ENCODE measurements around the gene GRK6.

Gene GRK6

DNA sequence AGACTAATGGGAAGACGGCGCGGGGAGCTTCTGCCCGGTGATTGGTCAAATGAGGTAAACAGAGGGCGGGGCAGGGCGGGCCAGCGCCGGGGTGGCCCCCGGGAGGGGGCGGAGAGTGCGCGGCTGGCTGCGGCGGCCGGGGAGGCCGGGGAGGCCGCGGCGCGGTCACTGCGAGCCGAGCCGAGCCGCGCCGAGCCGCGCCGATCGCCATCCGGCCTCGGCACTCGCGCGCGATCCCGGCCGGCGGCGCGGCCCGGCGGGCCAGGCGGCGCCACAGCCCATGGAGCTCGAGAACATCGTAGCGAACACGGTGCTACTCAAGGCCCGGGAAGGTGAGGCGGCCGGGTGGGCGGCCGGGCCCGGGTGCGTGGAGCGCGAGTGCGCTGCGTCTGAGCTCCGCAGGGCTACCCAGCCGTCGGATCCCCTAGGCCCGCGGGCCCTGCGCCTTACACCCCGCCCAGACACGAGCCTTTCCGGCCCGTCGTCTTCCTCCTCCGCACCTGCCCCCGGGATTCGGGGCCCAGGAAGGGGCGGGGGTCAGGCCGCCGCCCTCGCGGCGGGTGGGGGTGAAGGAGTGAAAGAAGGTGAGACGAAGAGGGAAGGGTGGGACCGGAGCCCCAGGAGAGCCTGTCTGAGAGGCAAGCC is at the start of gene GRK6:
Gene GRK6, plus strand, starts transcription at position 111 of the 645 bp plus-strand sequence. Its CDS starts 170 bp downstream, at position 281.
- Histone ChIP-seq H2AFZ (ENCODE audit: low read length) (peak within 1 kb of the TSS; percentile 69), H3F3A (ENCODE audit: insufficient read depth, low read length) (peaks cover 51% of the 10 kb centered on the region), H3K27me3 (replicated peaks; ENCODE audit: insufficient read depth, low read length) (no peaks in the 10 kb centered on the region), H3K4me1 (ENCODE audit: low read length) (peaks cover 46% of the 10 kb centered on the region), H3K4me2 (ENCODE audit: low read depth, low read length) (peak within 1 kb of the TSS; percentile 100), H4K20me1 (ENCODE audit: insufficient read depth, low read length) (no peaks in the 10 kb centered on the region), H3K79me2 (ENCODE audit: low read length) (peaks cover 47% of the 10 kb centered on the region), H3K9ac (ENCODE audit: low read length) (peak within 1 kb of the TSS; percentile 99), H3K9me3 (replicated peaks; ENCODE audit: insufficient read depth, low read length) (no peaks in the 10 kb centered on the region), H3K27ac (ENCODE audit: low read length) (peak within 1 kb of the TSS; percentile 98), H3K9me2 (replicated peaks; ENCODE audit: insufficient read depth, low read length) (no peaks in the 10 kb centered on the region), H3K4me3 (ENCODE audit: low read length) (peak within 1 kb of the TSS; percentile 98), H3K36me3 (replicated peaks; ENCODE audit: insufficient read depth, low read length) (0 out of 2 replicates have a peak, but pooled peaks cover 4% of the 10 kb centered on the region)
- DNase-seq: peak; percentile 66
- no peak for TF ChIP-seq EZH2 (optimal IDR thresholded peaks at IDR 0.05; ENCODE audit: low read depth, low read length)
- TF ChIP-seq, protein P1, sequence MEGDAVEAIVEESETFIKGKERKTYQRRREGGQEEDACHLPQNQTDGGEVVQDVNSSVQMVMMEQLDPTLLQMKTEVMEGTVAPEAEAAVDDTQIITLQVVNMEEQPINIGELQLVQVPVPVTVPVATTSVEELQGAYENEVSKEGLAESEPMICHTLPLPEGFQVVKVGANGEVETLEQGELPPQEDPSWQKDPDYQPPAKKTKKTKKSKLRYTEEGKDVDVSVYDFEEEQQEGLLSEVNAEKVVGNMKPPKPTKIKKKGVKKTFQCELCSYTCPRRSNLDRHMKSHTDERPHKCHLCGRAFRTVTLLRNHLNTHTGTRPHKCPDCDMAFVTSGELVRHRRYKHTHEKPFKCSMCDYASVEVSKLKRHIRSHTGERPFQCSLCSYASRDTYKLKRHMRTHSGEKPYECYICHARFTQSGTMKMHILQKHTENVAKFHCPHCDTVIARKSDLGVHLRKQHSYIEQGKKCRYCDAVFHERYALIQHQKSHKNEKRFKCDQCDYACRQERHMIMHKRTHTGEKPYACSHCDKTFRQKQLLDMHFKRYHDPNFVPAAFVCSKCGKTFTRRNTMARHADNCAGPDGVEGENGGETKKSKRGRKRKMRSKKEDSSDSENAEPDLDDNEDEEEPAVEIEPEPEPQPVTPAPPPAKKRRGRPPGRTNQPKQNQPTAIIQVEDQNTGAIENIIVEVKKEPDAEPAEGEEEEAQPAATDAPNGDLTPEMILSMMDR (IDR thresholded peaks at IDR 0.05; ENCODE audit: low read length): no peak
- no peak for TF ChIP-seq EZH2phosphoT487 (IDR thresholded peaks at IDR 0.05; ENCODE audit: low read length)

DNA sequence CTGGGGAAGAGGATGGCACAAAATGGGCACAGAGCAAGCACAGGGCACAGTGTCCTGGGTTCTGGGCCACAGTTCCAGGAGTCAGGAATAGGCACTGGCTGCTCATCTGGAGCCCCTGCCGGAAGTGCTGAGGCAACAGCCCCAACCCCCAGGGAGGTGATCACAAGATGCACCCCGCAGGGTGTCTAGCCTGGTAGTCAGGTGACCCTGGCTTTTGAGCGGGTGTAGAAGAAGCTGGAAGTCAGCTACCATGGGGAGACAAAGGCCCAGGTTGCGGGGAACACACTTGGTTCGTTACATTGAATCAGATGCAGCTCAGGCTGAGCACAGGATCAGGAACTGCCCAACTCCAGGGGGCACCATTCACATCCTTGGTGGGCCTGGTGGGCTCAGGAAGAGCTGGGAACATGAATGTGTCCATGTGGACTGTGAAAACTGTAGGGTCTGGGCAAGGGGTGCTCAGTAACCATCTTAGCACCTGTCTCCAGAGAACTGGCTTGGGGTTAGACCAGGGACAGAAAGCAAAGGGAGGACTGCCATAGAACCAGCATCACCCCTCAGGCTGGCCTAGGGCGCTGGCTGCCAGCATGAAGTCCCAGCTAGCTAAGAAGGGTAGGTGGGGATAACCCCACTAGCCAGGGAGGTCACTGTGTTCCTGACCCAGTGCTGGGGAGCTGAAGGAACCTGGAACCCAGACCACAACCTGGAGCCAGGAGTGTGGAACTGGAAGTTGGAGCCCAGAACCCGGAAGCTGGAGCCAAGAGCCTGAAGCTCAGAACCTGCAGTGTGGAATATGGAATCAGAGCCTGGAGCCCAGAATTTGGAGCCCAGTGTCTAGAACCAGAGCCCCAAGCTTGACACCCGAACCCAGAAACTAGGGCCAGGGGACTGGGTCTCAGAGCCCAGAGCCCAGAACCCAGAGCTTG is 48.4 kb upstream of the GRK6 start:
- TF ChIP-seq EZH2phosphoT487 (IDR thresholded peaks at IDR 0.05; ENCODE audit: low read length) (no peak), EZH2 (optimal IDR thresholded peaks at IDR 0.05; ENCODE audit: low read depth, low read length) (no peak)
- TF ChIP-seq, protein P1 (IDR thresholded peaks at IDR 0.05; ENCODE audit: low read length): no peak
- Histone ChIP-seq H2AFZ (ENCODE audit: low read length) (no peak overlapping the region), H3K4me2 (ENCODE audit: low read depth, low read length) (no peak overlapping the region), H4K20me1 (ENCODE audit: insufficient read depth, low read length) (no peaks in the 10 kb centered on the region), H3F3A (ENCODE audit: insufficient read depth, low read length) (no peaks in the 10 kb centered on the region), H3K9me2 (replicated peaks; ENCODE audit: insufficient read depth, low read length) (no peaks in the 10 kb centered on the region), H3K4me3 (ENCODE audit: low read length) (no peak overlapping the region), H3K9me3 (replicated peaks; ENCODE audit: insufficient read depth, low read length) (no peaks in the 10 kb centered on the region), H3K27ac (ENCODE audit: low read length) (no peak overlapping the region), H3K9ac (ENCODE audit: low read length) (no peak overlapping the region), H3K79me2 (ENCODE audit: low read length) (no peaks in the 10 kb centered on the region), H3K36me3 (replicated peaks; ENCODE audit: insufficient read depth, low read length) (no peaks in the 10 kb centered on the region), H3K4me1 (ENCODE audit: low read length) (no peaks in the 10 kb centered on the region), H3K27me3 (replicated peaks; ENCODE audit: insufficient read depth, low read length) (0 out of 2 replicates have a peak, but pooled peaks cover 1% of the 10 kb centered on the region)
- no peak for DNase-seq

DNA sequence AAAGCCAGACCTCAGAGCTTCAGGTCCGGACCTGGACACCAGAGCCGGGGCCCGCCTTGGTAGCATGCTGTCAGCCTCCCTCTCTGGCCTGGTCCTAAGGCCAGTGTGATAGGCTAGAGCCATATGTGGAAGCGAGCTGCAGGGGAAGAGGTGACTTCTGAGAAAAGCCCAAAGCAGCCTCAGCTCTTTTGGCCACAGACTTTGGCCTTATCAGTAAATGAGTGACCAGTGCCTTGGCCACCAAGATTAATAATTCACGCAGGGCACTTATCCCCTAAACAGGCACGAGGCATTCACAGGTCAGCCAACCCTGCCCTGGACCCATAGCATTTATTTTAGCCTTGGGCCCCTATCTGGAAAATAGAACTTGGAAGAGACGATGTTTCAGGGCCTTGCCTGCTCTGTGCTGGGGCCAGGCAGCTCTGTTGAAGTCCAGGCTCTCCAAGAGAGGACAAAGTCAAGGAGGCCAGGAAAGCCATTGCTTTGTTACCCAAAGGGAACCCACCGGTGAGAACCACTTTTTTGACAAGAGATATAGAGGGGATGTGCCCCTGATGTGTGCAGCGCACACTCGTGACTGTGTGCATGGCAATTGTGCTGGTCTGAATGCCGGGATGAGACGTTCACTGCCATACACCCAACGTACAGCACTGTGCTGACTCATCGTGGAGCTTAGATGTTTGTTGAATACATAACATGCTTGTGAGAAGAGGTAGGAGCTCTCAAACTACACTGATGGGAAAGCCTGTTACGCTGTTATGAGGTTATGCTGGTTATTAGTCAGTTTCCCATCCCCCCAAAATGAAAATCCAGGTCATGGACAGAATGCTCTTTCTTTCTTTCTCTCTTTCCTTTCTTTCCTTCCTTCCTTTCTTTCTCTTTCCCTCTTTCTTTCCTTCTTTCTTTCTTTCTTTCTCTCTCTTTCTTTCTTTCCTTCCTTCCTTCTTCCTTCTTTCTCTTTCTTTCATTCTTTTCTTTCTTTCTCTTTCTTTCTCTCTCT is 47.3 kb upstream of the GRK6 start:
- no peak overlapping the region for H3K27ac ChIP-seq (ENCODE audit: low read length)

More for the DNA sequence above, 47.3 kb upstream of the GRK6 start:
- no peaks in the 10 kb centered on the region for H3F3A ChIP-seq (ENCODE audit: insufficient read depth, low read length)
- H2AFZ ChIP-seq (ENCODE audit: low read length): no peak overlapping the region
- H3K9me3 ChIP-seq (replicated peaks; ENCODE audit: insufficient read depth, low read length): no peaks in the 10 kb centered on the region
- no peak overlapping the region for H3K4me2 ChIP-seq (ENCODE audit: low read depth, low read length)
- TF ChIP-seq, protein P1 (IDR thresholded peaks at IDR 0.05; ENCODE audit: low read length): no peak
- TF ChIP-seq EZH2 (optimal IDR thresholded peaks at IDR 0.05; ENCODE audit: low read depth, low read length): no peak
- no peak for TF ChIP-seq EZH2phosphoT487 (IDR thresholded peaks at IDR 0.05; ENCODE audit: low read length)
- H3K4me1 ChIP-seq (ENCODE audit: low read length): no peaks in the 10 kb centered on the region
- no peak overlapping the region for H3K4me3 ChIP-seq (ENCODE audit: low read length)
- no peaks in the 10 kb centered on the region for H3K79me2 ChIP-seq (ENCODE audit: low read length)
- no peak overlapping the region for H3K9ac ChIP-seq (ENCODE audit: low read length)
- no peaks in the 10 kb centered on the region for H3K9me2 ChIP-seq (replicated peaks; ENCODE audit: insufficient read depth, low read length)
- no peaks in the 10 kb centered on the region for H3K36me3 ChIP-seq (replicated peaks; ENCODE audit: insufficient read depth, low read length)
- DNase-seq: no peak
- H3K27me3 ChIP-seq (replicated peaks; ENCODE audit: insufficient read depth, low read length): peaks cover 12% of the 10 kb centered on the region
- H4K20me1 ChIP-seq (ENCODE audit: insufficient read depth, low read length): no peaks in the 10 kb centered on the region
